ENCODE results near the gene MYL5. TPM values are rescaled to one million over a fixed set of nuclear protein-coding genes. Genes with fewer than 3 reads are reported as not detected.

The MYL5 gene
- total RNA-seq, 1 experiment from 2014 or later: 18.0 TPM

DNA sequence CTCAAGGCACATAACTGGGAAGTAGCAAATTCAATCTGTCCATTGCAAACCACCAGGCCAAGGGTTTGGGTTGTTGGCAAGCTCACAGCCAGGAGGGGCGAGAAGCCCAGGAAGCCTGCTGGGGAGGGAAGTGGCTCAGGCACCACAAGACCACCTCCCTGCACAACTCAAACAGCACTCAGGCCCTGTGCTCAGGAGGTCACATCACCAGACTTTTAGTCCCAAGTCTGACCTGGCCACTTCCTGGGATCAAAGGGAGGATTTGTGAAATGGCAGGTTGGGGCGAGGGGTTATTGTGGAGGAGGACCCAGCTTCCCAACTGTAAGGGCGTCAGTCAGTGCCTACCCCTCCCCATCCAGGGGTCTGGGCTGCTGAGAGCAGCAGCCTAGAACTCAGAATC is 2.6 kb upstream of the MYL5 start:
- Histone ChIP-seq H3K14ac (ENCODE audit: insufficient read depth, low read length) (no peak overlapping the region), H2BK20ac (ENCODE audit: low read depth, low read length, poor library complexity, severe bottlenecking) (no peak overlapping the region), H3K27ac (ENCODE audit: insufficient read length, low read depth, low read length) (no peak overlapping the region), H3K4me1 (ENCODE audit: insufficient read depth, low read length) (0 out of 2 replicates have a peak, but pooled peaks cover 3% of the 10 kb centered on the region), H3K9ac (ENCODE audit: extremely low read depth, insufficient read length, low read length) (no peak overlapping the region), H3K4me2 (ENCODE audit: insufficient read depth, insufficient read length, low read length) (no peak overlapping the region), H2BK15ac (ENCODE audit: low read depth, low read length) (no peak overlapping the region), H3K4ac (ENCODE audit: low read depth, low read length) (no peak overlapping the region), H3T11ph (ENCODE audit: low read length) (no peak overlapping the region), H3K9me3 (ENCODE audit: control insufficient read depth, low read depth, low read length) (no peaks in the 10 kb centered on the region), H3K27me3 (ENCODE audit: insufficient read depth, low read length) (no peaks in the 10 kb centered on the region), H4K91ac (ENCODE audit: insufficient read length, low read depth, low read length) (no peak overlapping the region), H2AFZ (ENCODE audit: low read length) (no peak overlapping the region), H2BK120ac (ENCODE audit: low read depth, low read length, poor library complexity, severe bottlenecking) (no peak overlapping the region), H4K20me1 (ENCODE audit: control insufficient read depth, insufficient read depth, insufficient read length) (peaks cover 4% of the 10 kb centered on the region), H3K23me2 (ENCODE audit: insufficient read length, low read depth, low read length, poor library complexity, severe bottlenecking) (peaks cover 14% of the 10 kb centered on the region), H2BK5ac (ENCODE audit: insufficient read length, low read length) (no peak overlapping the region), H4K8ac (replicated peaks; ENCODE audit: insufficient read length, low read depth, low read length) (no peak overlapping the region), H3K23ac (ENCODE audit: insufficient read length, low read depth, low read length) (no peak overlapping the region), H2AK5ac (ENCODE audit: insufficient read length, low read length) (no peak overlapping the region), H3K56ac (ENCODE audit: insufficient read length, low read depth, low read length) (no peak overlapping the region), H3K18ac (ENCODE audit: insufficient read length, low read depth, low read length) (no peak overlapping the region), H2BK12ac (ENCODE audit: insufficient read length, low read depth, low read length) (no peak overlapping the region), H3K79me2 (ENCODE audit: insufficient read depth, low read length) (peaks cover 5% of the 10 kb centered on the region; the same call in 1 of the 2 replicates), H3K79me1 (ENCODE audit: insufficient read depth, low read depth, low read length, poor library complexity, severe bottlenecking) (peaks cover 3% of the 10 kb centered on the region), H4K5ac (ENCODE audit: insufficient read length, low read depth, low read length) (no peak overlapping the region)
- Mint-ChIP-seq H3K27ac (no peak overlapping the region), H3K4me3 (peak overlapping the region; percentile 40 to 93; a peak in 1 of 5 replicates), H3K27me3 (ENCODE audit: low read depth) (no peaks in the 10 kb centered on the region; the same call in 1 of the 2 replicates), H3K4me1 (peaks cover 6 to 7% of the 10 kb centered on the region in 2 experiments), H3K36me3 (ENCODE audit: insufficient read depth in 1 of 3, low read depth in 3 of 3) (peaks cover 21 to 31% (median 29%) of the 10 kb centered on the region in 3 experiments; a peak in 6 of 7 replicates), H3K9me3 (no peaks in the 10 kb centered on the region; a peak in 1 of 5 replicates)
- no CpG with 5 or more reads among the region's 3 CpGs for WGBS (ENCODE audit: extremely low coverage, insufficient read length, low lambda C conversion rate)
- TF ChIP-seq CTCF (conservative IDR thresholded peaks at IDR 0.05): no peak
- no peak for DNase-seq

Measured in H9 (cell line).